Neural cell (in vitro differentiated cells): ENCODE data around the gene LTBP1. TPM values are rescaled to one million over a fixed set of nuclear protein-coding genes. Genes with fewer than 3 reads are reported as not detected.

Experiments used
- H2AFZ ChIP-seq: fragments of 200-600, 300-800 bp; sonication (generic), shearing (Covaris generic); 2 replicates; pipeline ENCODE4 v1.6.0; 2014; ENCODE audit warnings: low read depth, mild to moderate bottlenecking, antibody characterized with exemption, low read length, moderate library complexity
- H3F3A ChIP-seq: fragments of 200-600 bp; shearing (Covaris generic); 2 replicates; pipeline ENCODE4 v1.6.1; 2016; ENCODE audit warnings: mild to moderate bottlenecking, moderate library complexity, mixed read lengths, antibody characterized with exemption, low read length; ENCODE audit not compliant: insufficient read depth, poor library complexity, severe bottlenecking
- H3K27ac ChIP-seq: fragments of 200-600, 300-800 bp; sonication (generic), shearing (Covaris generic); 2 replicates; pipeline ENCODE4 v1.5.1; 2014; ENCODE audit warnings: mild to moderate bottlenecking, low read length, moderate library complexity
- H3K27me3 ChIP-seq: fragments of 300-800, 200-600 bp; sonication (generic), shearing (Covaris generic); 2 replicates; pipeline ENCODE4 v1.6.0; 2014; ENCODE audit warnings: mild to moderate bottlenecking, low read depth, low read length, moderate library complexity; ENCODE audit not compliant: insufficient read depth
- H3K36me3 ChIP-seq: fragments of 300-800, 200-600 bp; sonication (generic), shearing (Covaris generic); 2 replicates; pipeline ENCODE4 v1.5.1; 2014; ENCODE audit warnings: mild to moderate bottlenecking, antibody characterized with exemption, low read length, moderate library complexity; ENCODE audit not compliant: insufficient read depth
- H3K4me2 ChIP-seq: fragments of 300-800, 200-600 bp; sonication (generic), shearing (Covaris generic); 2 replicates; pipeline ENCODE4 v1.6.0; 2014; ENCODE audit warnings: mild to moderate bottlenecking, low read length
- H3K4me3 ChIP-seq: fragments of 300-800, 200-600 bp; sonication (generic), shearing (Covaris generic); 2 replicates; pipeline ENCODE4 v1.5.1; 2014; ENCODE audit warnings: mild to moderate bottlenecking, low read length, moderate library complexity
- H3K79me2 ChIP-seq: fragments of 200-600 bp; shearing (Covaris generic); replicated peaks from 2 replicates; pipeline ENCODE4 v1.6.0; 2014; ENCODE audit warnings: mild to moderate bottlenecking, low read length, moderate library complexity; ENCODE audit not compliant: insufficient read depth
- H3K9ac ChIP-seq: fragments of 300-800, 200-600 bp; sonication (generic), shearing (Covaris generic); 2 replicates; pipeline ENCODE4 v1.6.1; 2016; ENCODE audit warnings: mild to moderate bottlenecking, low read length, mixed read lengths
- H3K9me2 ChIP-seq: fragments of 200-600 bp; shearing (Covaris generic); 2 replicates; pipeline ENCODE4 v1.6.1; 2016; ENCODE audit warnings: mild to moderate bottlenecking, low read length, mixed read lengths; ENCODE audit not compliant: insufficient read depth
- H3K9me3 ChIP-seq: fragments of 200-600, 300-800 bp; sonication (generic), shearing (Covaris generic); 2 replicates; pipeline ENCODE4 v1.6.1; 2016; ENCODE audit warnings: mild to moderate bottlenecking, mixed run types, low read length, moderate library complexity, mixed read lengths
- H4K20me1 ChIP-seq: fragments of 200-600 bp; shearing (Covaris generic); 2 replicates; pipeline ENCODE4 v1.6.1; 2016; ENCODE audit warnings: mild to moderate bottlenecking, mixed run types; ENCODE audit not compliant: insufficient read depth
- EP300 ChIP-seq: fragments of 450-650 bp; conservative IDR thresholded peaks from 2 replicates; pipeline ENCODE4 v1.6.1; 2014; ENCODE audit warnings: antibody characterized with exemption, mild to moderate bottlenecking, moderate library complexity; ENCODE audit not compliant: poor library complexity, severe bottlenecking
- EZH2 ChIP-seq: fragments of 200-600, 300-800 bp; shearing (Covaris generic), sonication (generic); IDR thresholded peaks from 2 replicates; pipeline ENCODE4 v1.6.1; 2014; ENCODE audit warnings: antibody characterized with exemption, low read length, borderline replicate concordance, mild to moderate bottlenecking; ENCODE audit not compliant: insufficient read depth, poor library complexity, severe bottlenecking
- MXI1 ChIP-seq: fragments of 450-650 bp; conservative IDR thresholded peaks from 2 replicates; pipeline ENCODE4 v1.6.1; 2014; ENCODE audit warnings: antibody characterized with exemption, mild to moderate bottlenecking; ENCODE audit not compliant: poor library complexity, severe bottlenecking
- POLR2AphosphoS5 ChIP-seq: IDR thresholded peaks from 2 replicates; pipeline ENCODE4 v1.6.1; 2012
- RAD21 ChIP-seq: fragments of 450-650 bp; conservative IDR thresholded peaks from 2 replicates; pipeline ENCODE4 v1.6.1; 2014; ENCODE audit warnings: antibody characterized with exemption, mild to moderate bottlenecking, moderate library complexity
- SMC3 ChIP-seq: fragments of 450-650 bp; conservative IDR thresholded peaks from 2 replicates; pipeline ENCODE4 v1.6.1; 2014; ENCODE audit warnings: antibody characterized with exemption, mild to moderate bottlenecking, moderate library complexity; ENCODE audit not compliant: poor library complexity
- TAF1 ChIP-seq: IDR thresholded peaks from 2 replicates; pipeline ENCODE4 v1.6.1; 2012; ENCODE audit warnings: low read depth
- polyA plus RNA-seq: library from polyadenylated mRNA; depleted of rRNA; stranded (reverse); fragments of >200 nt; gene quantifications from 2 replicates; pipeline ENCODE4 v1.2.3, GENCODE V29; 2014
- TF ChIP-seq, protein P1 (sequence below): fragments of 450-650 bp; IDR thresholded peaks from 2 replicates; pipeline ENCODE4 v1.5.1; 2014; ENCODE audit warnings: antibody characterized with exemption, mild to moderate bottlenecking, moderate library complexity; ENCODE audit not compliant: poor library complexity, severe bottlenecking
- TF ChIP-seq, protein P2 (sequence below): IDR thresholded peaks from 2 replicates; pipeline ENCODE4 v1.6.1; 2012; ENCODE audit warnings: borderline replicate concordance

Gene LTBP1
- polyA plus RNA-seq, 1 donor from 2014 or later: 1.8 TPM

DNA sequence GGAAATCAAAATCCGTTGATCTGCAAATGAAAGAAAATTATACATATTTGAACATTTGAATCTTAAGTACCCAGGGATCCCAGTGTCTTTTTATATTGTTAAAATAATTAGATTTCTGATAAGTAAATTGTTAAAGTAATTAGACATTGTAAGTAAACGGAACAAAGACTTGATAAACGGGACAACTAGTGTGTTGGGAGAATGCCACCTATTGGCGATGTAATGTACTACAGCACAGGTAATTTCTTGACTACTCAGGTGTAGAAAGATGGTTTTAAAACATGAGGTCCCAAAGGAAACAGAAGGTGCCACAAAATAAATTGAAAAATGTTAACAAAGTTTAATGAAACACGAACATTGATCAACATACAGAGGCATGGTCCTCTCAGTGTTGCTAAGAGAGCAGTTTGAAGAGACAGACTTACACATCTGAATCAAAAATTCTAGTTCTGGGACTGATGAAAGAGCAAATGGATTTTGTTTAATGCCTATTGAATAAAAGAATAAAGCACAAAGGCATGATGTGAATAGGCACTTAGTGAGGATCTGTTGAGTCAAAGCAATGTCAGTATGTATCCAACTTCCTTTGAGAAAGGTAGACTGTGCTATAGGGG lies 426.3 kb downstream of the LTBP1 start:
- Histone ChIP-seq H3K9ac (no peak overlapping the region), H4K20me1 (no peaks in the 10 kb centered on the region), H3K79me2 (no peaks in the 10 kb centered on the region), H3K9me3 (no peaks in the 10 kb centered on the region), H3K9me2 (no peaks in the 10 kb centered on the region), H3K27ac (no peak overlapping the region), H2AFZ (no peak overlapping the region), H3K36me3 (no peaks in the 10 kb centered on the region), H3F3A (no peaks in the 10 kb centered on the region), H3K4me3 (no peak overlapping the region), H3K27me3 (no peaks in the 10 kb centered on the region), H3K4me2 (no peak overlapping the region)
- TF ChIP-seq, protein P1, sequence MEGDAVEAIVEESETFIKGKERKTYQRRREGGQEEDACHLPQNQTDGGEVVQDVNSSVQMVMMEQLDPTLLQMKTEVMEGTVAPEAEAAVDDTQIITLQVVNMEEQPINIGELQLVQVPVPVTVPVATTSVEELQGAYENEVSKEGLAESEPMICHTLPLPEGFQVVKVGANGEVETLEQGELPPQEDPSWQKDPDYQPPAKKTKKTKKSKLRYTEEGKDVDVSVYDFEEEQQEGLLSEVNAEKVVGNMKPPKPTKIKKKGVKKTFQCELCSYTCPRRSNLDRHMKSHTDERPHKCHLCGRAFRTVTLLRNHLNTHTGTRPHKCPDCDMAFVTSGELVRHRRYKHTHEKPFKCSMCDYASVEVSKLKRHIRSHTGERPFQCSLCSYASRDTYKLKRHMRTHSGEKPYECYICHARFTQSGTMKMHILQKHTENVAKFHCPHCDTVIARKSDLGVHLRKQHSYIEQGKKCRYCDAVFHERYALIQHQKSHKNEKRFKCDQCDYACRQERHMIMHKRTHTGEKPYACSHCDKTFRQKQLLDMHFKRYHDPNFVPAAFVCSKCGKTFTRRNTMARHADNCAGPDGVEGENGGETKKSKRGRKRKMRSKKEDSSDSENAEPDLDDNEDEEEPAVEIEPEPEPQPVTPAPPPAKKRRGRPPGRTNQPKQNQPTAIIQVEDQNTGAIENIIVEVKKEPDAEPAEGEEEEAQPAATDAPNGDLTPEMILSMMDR: peak; percentile 64
- TF ChIP-seq RAD21: peak; percentile 64
- no peak for TF ChIP-seq POLR2AphosphoS5
- TF ChIP-seq SMC3: peak; percentile 61

DNA sequence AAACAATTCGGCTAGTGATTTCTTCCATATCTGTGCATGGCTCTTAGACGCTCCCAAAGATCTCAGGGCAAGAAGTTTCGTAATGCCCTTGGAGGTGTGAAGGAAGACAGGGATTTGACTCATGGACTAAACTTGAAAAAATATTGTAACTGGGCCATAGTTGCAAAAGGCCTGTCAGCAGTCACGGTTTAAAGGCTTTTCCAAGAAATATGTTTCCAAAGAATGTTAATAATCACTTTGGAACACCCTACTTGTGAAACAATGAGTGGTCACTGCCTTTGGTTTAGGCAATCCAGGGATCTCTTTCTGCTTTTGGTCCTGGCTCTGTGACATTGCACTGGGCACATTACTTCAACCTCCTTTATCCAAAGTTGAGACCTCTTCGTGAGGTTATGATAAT lies 427.2 kb downstream of the LTBP1 start:
- Histone ChIP-seq H3K79me2 (no peaks in the 10 kb centered on the region), H3K9ac (no peak overlapping the region), H3K9me2 (no peaks in the 10 kb centered on the region), H3K27ac (no peak overlapping the region), H3F3A (no peaks in the 10 kb centered on the region), H4K20me1 (no peaks in the 10 kb centered on the region), H3K4me2 (no peak overlapping the region), H3K27me3 (no peaks in the 10 kb centered on the region), H3K9me3 (no peaks in the 10 kb centered on the region), H3K4me3 (no peak overlapping the region), H3K36me3 (no peaks in the 10 kb centered on the region), H2AFZ (no peak overlapping the region)
- TF ChIP-seq TAF1 (no peak), EP300 (no peak), EZH2 (no peak), SMC3 (no peak), RAD21 (no peak), POLR2AphosphoS5 (no peak), MXI1 (no peak)
- TF ChIP-seq, protein P1: no peak
- TF ChIP-seq, protein P2, sequence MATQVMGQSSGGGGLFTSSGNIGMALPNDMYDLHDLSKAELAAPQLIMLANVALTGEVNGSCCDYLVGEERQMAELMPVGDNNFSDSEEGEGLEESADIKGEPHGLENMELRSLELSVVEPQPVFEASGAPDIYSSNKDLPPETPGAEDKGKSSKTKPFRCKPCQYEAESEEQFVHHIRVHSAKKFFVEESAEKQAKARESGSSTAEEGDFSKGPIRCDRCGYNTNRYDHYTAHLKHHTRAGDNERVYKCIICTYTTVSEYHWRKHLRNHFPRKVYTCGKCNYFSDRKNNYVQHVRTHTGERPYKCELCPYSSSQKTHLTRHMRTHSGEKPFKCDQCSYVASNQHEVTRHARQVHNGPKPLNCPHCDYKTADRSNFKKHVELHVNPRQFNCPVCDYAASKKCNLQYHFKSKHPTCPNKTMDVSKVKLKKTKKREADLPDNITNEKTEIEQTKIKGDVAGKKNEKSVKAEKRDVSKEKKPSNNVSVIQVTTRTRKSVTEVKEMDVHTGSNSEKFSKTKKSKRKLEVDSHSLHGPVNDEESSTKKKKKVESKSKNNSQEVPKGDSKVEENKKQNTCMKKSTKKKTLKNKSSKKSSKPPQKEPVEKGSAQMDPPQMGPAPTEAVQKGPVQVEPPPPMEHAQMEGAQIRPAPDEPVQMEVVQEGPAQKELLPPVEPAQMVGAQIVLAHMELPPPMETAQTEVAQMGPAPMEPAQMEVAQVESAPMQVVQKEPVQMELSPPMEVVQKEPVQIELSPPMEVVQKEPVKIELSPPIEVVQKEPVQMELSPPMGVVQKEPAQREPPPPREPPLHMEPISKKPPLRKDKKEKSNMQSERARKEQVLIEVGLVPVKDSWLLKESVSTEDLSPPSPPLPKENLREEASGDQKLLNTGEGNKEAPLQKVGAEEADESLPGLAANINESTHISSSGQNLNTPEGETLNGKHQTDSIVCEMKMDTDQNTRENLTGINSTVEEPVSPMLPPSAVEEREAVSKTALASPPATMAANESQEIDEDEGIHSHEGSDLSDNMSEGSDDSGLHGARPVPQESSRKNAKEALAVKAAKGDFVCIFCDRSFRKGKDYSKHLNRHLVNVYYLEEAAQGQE: no peak
